ENCODE measurements around the gene HMBS. TPM values are rescaled to one million over a fixed set of nuclear protein-coding genes. Genes with fewer than 3 reads are reported as not detected.

Gene HMBS
- total and polyA plus RNA-seq, 2 of the 8 experiments (the other 6 are each of a cell fraction or from before 2014, with no cell fraction given): 69.3 to 109 TPM

- H4K20me1 ChIP-seq (replicated peaks in 1 of 2; ENCODE audit: control insufficient read depth in 1 of 2, insufficient read depth in 2 of 2, low read length in 2 of 2): peaks cover 0 to 4% of the 10 kb centered on the region in 2 experiments
- FAIRE-seq: no peak
- peaks cover 3 to 20% (median 5%) of the 10 kb centered on the region in 4 experiments for H3K4me1 ChIP-seq (replicated peaks in 1 of 4; ENCODE audit: control insufficient read depth in 3 of 4, insufficient read depth in 4 of 4, low read length in 3 of 4)
- H2BK15ac ChIP-seq (ENCODE audit: low read length): no peak overlapping the region
- peaks cover 13% of the 10 kb centered on the region for H3K23me2 ChIP-seq (ENCODE audit: low read depth, low read length)
- H3K18ac ChIP-seq (ENCODE audit: extremely low read depth, low read length): no peak overlapping the region
- no peak overlapping the region for H2BK12ac ChIP-seq (ENCODE audit: low read depth, low read length)
- peak overlapping the region in 1 of 4 experiments; percentile 21; a peak in 2 of 7 replicates for H3K9ac ChIP-seq (replicated peaks in 1 of 4; ENCODE audit: extremely low read depth in 1 of 4, low read depth in 3 of 4, low read length in 3 of 4)
- H2BK120ac ChIP-seq (replicated peaks; ENCODE audit: low read depth, low read length): no peak overlapping the region
- peak overlapping the region; percentile 71 to 83 (median 75) for H3K4me3 ChIP-seq (ENCODE audit: extremely low read depth in 1 of 4, insufficient read depth in 2 of 4, low read depth in 3 of 4, low read length in 4 of 4)
- H4K5ac ChIP-seq (ENCODE audit: insufficient read length, low read depth, low read length): no peak overlapping the region
- H3K23ac ChIP-seq (ENCODE audit: insufficient read length): no peak overlapping the region
- no peak overlapping the region for H3K4ac ChIP-seq (replicated peaks; ENCODE audit: insufficient read length, low read depth, low read length)
- peaks cover 2 to 20% (median 15%) of the 10 kb centered on the region in 4 experiments for H3K27me3 ChIP-seq (replicated peaks in 1 of 4; ENCODE audit: control insufficient read depth in 3 of 4, extremely low read depth in 1 of 4, insufficient read depth in 3 of 4, low read length in 3 of 4)
- DNase-seq (ENCODE audit: low read depth in 1 of 2, low spot score in 2 of 2): no peak
- WGBS, 2 experiments (ENCODE audit: extremely low coverage in 1 of 2, insufficient coverage in 1 of 2, insufficient read length in 1 of 2, insufficient replicate concordance in 2 of 2, low coverage in 1 of 2, low lambda C conversion rate in 2 of 2, missing lambda C conversion rate in 1 of 2): 4% methylated on average over 28 of the region's 65 CpGs; no CpG with 5 or more reads in 1 of the 2 experiments
- no peak overlapping the region for H3K56ac ChIP-seq (replicated peaks; ENCODE audit: insufficient read length, low read depth, low read length)
- no peaks in the 10 kb centered on the region for H3K79me2 ChIP-seq (ENCODE audit: control insufficient read depth in 1 of 2, insufficient read depth in 2 of 2, low read length in 2 of 2)
- H2AK5ac ChIP-seq (ENCODE audit: low read depth, low read length): no peak overlapping the region
- ChIA-PET CTCF (ENCODE audit: partially characterized antibody) (interaction anchor here (0.9 to 4.0 kb wide), 6 partner anchors 12 to 266 kb away, joined by 3 to 26 read pairs (median 6); partner anchors contain the start of gene HINFP), POLR2A (ENCODE audit: partially characterized antibody) (interaction anchor here (1.0 to 10.6 kb wide), 13 partner anchors 8 to 226 kb away, joined by 4 to 139 read pairs (median 6); partner anchors contain the start of genes HINFP, HMBS, HYOU1 and NLRX1)
- no peak overlapping the region for H3K27ac ChIP-seq (ENCODE audit: low read depth, low read length)
- TF ChIP-seq EZH2 (IDR thresholded peaks at IDR 0.05; ENCODE audit: low read depth, low read length, severe bottlenecking): peak; percentile 45
- peak; percentile 53 for TF ChIP-seq KDM4A (IDR thresholded peaks at IDR 0.05; ENCODE audit: low read depth, low read length, severe bottlenecking)
- TF ChIP-seq KDM5A (IDR thresholded peaks at IDR 0.05; ENCODE audit: low read length): no peak
- TF ChIP-seq SUZ12 (IDR thresholded peaks at IDR 0.05; ENCODE audit: low read length): peak; percentile 51; the same call in 1 of the 2 replicates
- H3K36me3 ChIP-seq (ENCODE audit: control insufficient read depth in 2 of 4, insufficient read depth in 4 of 4, low read length in 3 of 4): no peaks in the 10 kb centered on the region; a peak in 1 of 8 replicates
- no peak overlapping the region for H3K14ac ChIP-seq (ENCODE audit: insufficient read length)
- no peak overlapping the region for H2BK5ac ChIP-seq (ENCODE audit: low read depth, low read length)
- H2AFZ ChIP-seq (ENCODE audit: low read length): no peak overlapping the region
- H2BK20ac ChIP-seq (ENCODE audit: low read length): no peak overlapping the region
- peaks cover 2% of the 10 kb centered on the region; the same call in 1 of the 2 replicates for H3K79me1 ChIP-seq (ENCODE audit: low read depth, low read length)
- H3K4me2 ChIP-seq (ENCODE audit: insufficient read depth in 1 of 2, low read depth in 2 of 2, low read length in 2 of 2): peak overlapping the region; percentile 88 to 97
- H3K9me3 ChIP-seq (ENCODE audit: insufficient read depth in 2 of 2, low read depth in 1 of 2, low read length in 1 of 2): no peaks in the 10 kb centered on the region
- no peak overlapping the region for H4K8ac ChIP-seq (ENCODE audit: extremely low read depth, insufficient read depth, low read length)
- no peak overlapping the region for H4K91ac ChIP-seq (replicated peaks; ENCODE audit: insufficient read length, low read length)
Observed at GRCh38 chr11:119107538-119108145, 23.0 kb downstream of the HMBS start.
